Measurements from ENCODE around the gene WDR54.

- no peak for TF ChIP-seq ZNF274 (IDR thresholded peaks at IDR 0.05; ENCODE audit: low read depth, low read length)
- TF ChIP-seq YY1 (IDR thresholded peaks at IDR 0.05; ENCODE audit: insufficient read depth, insufficient read length), result no peak
Observed at GRCh38 chr2:74428675-74429074, 7.1 kb downstream of the WDR54 start.

Data from NT2/D1 (cell line).